Endothelial cell of umbilical vein (primary cell): Measurements from ENCODE around the gene TKT. TPM values are rescaled to one million over a fixed set of nuclear protein-coding genes. Genes with fewer than 3 reads are reported as not detected.

Source experiments
- BruUV-seq: library from RNA; stranded (reverse); fragments of 400-500 nt; replicated peaks from 2 replicates; lab custom pipeline; 2021; lab: Mats Ljungman, UMichigan
- CTCF ChIA-PET: fragments of 300-600, 350-600 bp; sonication (Branson Sonifier 250); formaldehyde crosslinking; loops from one replicate; lab custom pipeline; 2021; ENCODE audit warnings: antibody characterized with exemption, inconsistent platforms; lab: Charles Lee
- POLR2A ChIA-PET: fragments of 300-600, 350-600 bp; sonication (Branson Sonifier 250); formaldehyde crosslinking; loops from one replicate; lab custom pipeline; 2021; ENCODE audit warnings: antibody characterized with exemption, inconsistent platforms; lab: Charles Lee
- DNase-seq: peaks from one replicate; pipeline ENCODE4 v3.0.0-alpha.2; 2011; ENCODE audit warnings: low read depth, low spot score
- FAIRE-seq: peaks from 2 replicates; lab custom pipeline; 2011; peaks lifted over from hg19 to GRCh38; lab: Jason Lieb, UNC
- H2AFZ ChIP-seq: 2 replicates; pipeline ENCODE4 v1.6.0; 2012; ENCODE audit warnings: low read depth, low read length, control low read depth, inconsistent platforms
- H3K27ac ChIP-seq: 2 replicates; pipeline ENCODE4 v1.5.1; 2011; ENCODE audit warnings: low read depth, mild to moderate bottlenecking, control low read depth, low read length, moderate library complexity; ENCODE audit not compliant: insufficient read depth
- H3K27me3 ChIP-seq, 2 experiments: 2 replicates each; pipeline versions ENCODE4 v1.6.0 to v1.6.1; 2011; ENCODE audit warnings: low read length in 2 of 2, mixed read lengths in 1 of 2; ENCODE audit not compliant: control insufficient read depth in 2 of 2, insufficient read depth in 2 of 2
- H3K36me3 ChIP-seq, 2 experiments: 2 replicates in 1 of 2; 3 replicates in 1 of 2; pipeline ENCODE4 v1.5.1; 2011; ENCODE audit warnings: low read length in 2 of 2, mild to moderate bottlenecking in 1 of 2, moderate library complexity in 1 of 2; ENCODE audit not compliant: control insufficient read depth in 2 of 2, insufficient read depth in 2 of 2; ENCODE audit errors: extremely low read depth in 1 of 2
- H3K4me1 ChIP-seq: 3 replicates; pipeline ENCODE4 v1.5.1; 2011; ENCODE audit warnings: mild to moderate bottlenecking, low read length; ENCODE audit not compliant: control insufficient read depth, insufficient read depth; ENCODE audit errors: extremely low read depth
- H3K4me2 ChIP-seq: 2 replicates; pipeline ENCODE4 v1.6.1; 2011; ENCODE audit warnings: low read length, control low read depth, mixed read lengths; ENCODE audit not compliant: insufficient read depth
- H3K4me3 ChIP-seq, 3 experiments: fragments of 200-600 bp in 1 of 3; sonication (generic), shearing (Covaris generic) in 1 of 3; replicated peaks in 1 of 3; 2 replicates each; pipeline ENCODE4 v1.5.1; 2011 to 2016; ENCODE audit warnings: control low read depth in 3 of 3, low read length in 3 of 3, mild to moderate bottlenecking in 2 of 3, inconsistent platforms in 1 of 3, low read depth in 1 of 3, moderate library complexity in 1 of 3; ENCODE audit not compliant: insufficient read depth in 1 of 3
- H3K79me2 ChIP-seq: 2 replicates; pipeline ENCODE4 v1.6.0; 2012; ENCODE audit warnings: low read length, inconsistent platforms; ENCODE audit not compliant: control insufficient read depth, insufficient read depth
- H3K9ac ChIP-seq: replicated peaks from 2 replicates; pipeline ENCODE3; 2011; ENCODE audit warnings: low read length, control low read depth; ENCODE audit not compliant: insufficient read depth; ENCODE audit errors: extremely low read depth
- H3K9me1 ChIP-seq: replicated peaks from 3 replicates; pipeline ENCODE4 v1.6.0; 2011; ENCODE audit warnings: mild to moderate bottlenecking, low read length; ENCODE audit not compliant: control insufficient read depth, insufficient read depth; ENCODE audit errors: extremely low read depth
- H3K9me3 ChIP-seq: replicated peaks from 2 replicates; pipeline ENCODE4 v1.5.1; 2012; ENCODE audit warnings: low read length, inconsistent platforms; ENCODE audit not compliant: control insufficient read depth, insufficient read depth
- H4K20me1 ChIP-seq: replicated peaks from 2 replicates; pipeline ENCODE3; 2011; ENCODE audit warnings: mild to moderate bottlenecking, low read length; ENCODE audit not compliant: control insufficient read depth, insufficient read depth; ENCODE audit errors: extremely low read depth
- EZH2 ChIP-seq: IDR thresholded peaks from 2 replicates; pipeline ENCODE4 v1.6.1; 2012; ENCODE audit warnings: borderline replicate concordance, low read depth, mild to moderate bottlenecking, moderate library complexity, low read length, inconsistent platforms; ENCODE audit not compliant: severe bottlenecking
- FOS ChIP-seq: IDR thresholded peaks from 2 replicates; pipeline ENCODE4 v1.6.1; 2011; ENCODE audit warnings: mild to moderate bottlenecking, low read length, moderate library complexity, borderline replicate concordance; ENCODE audit not compliant: insufficient read depth
- GATA2 ChIP-seq: IDR thresholded peaks from 2 replicates; pipeline ENCODE4 v1.7.0; 2011; ENCODE audit warnings: low read depth, mild to moderate bottlenecking, moderate library complexity, mixed read lengths, low read length; ENCODE audit not compliant: insufficient read length, insufficient read depth
- JUN ChIP-seq: IDR thresholded peaks from 2 replicates; pipeline ENCODE4 v1.6.1; 2011; ENCODE audit warnings: borderline replicate concordance, low read depth; ENCODE audit not compliant: insufficient read length, insufficient read depth
- MYC ChIP-seq: IDR thresholded peaks from one replicate; pipeline ENCODE4 v1.6.1; 2011; ENCODE audit warnings: mild to moderate bottlenecking, low read depth, low read length
- POLR2A ChIP-seq: IDR thresholded peaks from 2 replicates; pipeline ENCODE4 v1.6.1; 2012; ENCODE audit warnings: low read depth, mild to moderate bottlenecking, control low read depth, low read length
- POLR2AphosphoS5 ChIP-seq: IDR thresholded peaks from 2 replicates; pipeline ENCODE4 v1.6.1; 2012; ENCODE audit warnings: low read depth, mild to moderate bottlenecking, control low read depth, low read length, moderate library complexity; ENCODE audit not compliant: insufficient read depth
- dilution Hi-C: fragments of 300-500 bp; cut with MboI; formaldehyde crosslinking; loops from one replicate; pipeline ENCODE4 v1.15.0; 2019; ENCODE audit warnings: low sequenced_read_pairs; ENCODE audit not compliant: extremely low pct_ligation_motif_present
- intact Hi-C: fragments of 100-400 bp; cut with micrococcal nuclease; formaldehyde crosslinking; loops from one replicate; pipeline ENCODE4 v1.10.0; 2022
- polyA plus RNA-seq, 4 experiments: library from polyadenylated mRNA; depleted of rRNA in 3 of 4; stranded (reverse) in 3 of 4; unstranded in 1 of 4; fragments of >200 nt; gene quantifications; 2 replicates each; pipeline versions ENCODE4 v1.2.1 to v1.2.3, GENCODE V29; 2011 to 2012; ENCODE audit warnings: missing spikeins in 1 of 4
- total RNA-seq: library from RNA; stranded (reverse); gene quantifications from 2 replicates; pipeline ENCODE4 v1.2.3, GENCODE V29; 2021
- TF ChIP-seq, protein P1 (sequence below), 2 donors: IDR thresholded peaks; 1 replicate in 1 of 2; 2 replicates in 1 of 2; pipeline ENCODE4 v1.5.1; 2011; ENCODE audit warnings: low read length in 2 of 2, mild to moderate bottlenecking in 2 of 2, moderate library complexity in 2 of 2, control low read depth in 1 of 2, inconsistent platforms in 1 of 2, low read depth in 1 of 2; ENCODE audit not compliant: insufficient read depth in 1 of 2; ENCODE audit errors: extremely low read depth in 1 of 2
- TF ChIP-seq, protein P2 (sequence below): IDR thresholded peaks from 2 replicates; pipeline ENCODE4 v1.6.1; 2011; ENCODE audit not compliant: insufficient read depth, insufficient read length

TKT gene
- total and polyA plus RNA-seq, 2 donors (not counting 3 experiments of a cell fraction or from before 2014, with no cell fraction given): 287 to 586 TPM

DNA sequence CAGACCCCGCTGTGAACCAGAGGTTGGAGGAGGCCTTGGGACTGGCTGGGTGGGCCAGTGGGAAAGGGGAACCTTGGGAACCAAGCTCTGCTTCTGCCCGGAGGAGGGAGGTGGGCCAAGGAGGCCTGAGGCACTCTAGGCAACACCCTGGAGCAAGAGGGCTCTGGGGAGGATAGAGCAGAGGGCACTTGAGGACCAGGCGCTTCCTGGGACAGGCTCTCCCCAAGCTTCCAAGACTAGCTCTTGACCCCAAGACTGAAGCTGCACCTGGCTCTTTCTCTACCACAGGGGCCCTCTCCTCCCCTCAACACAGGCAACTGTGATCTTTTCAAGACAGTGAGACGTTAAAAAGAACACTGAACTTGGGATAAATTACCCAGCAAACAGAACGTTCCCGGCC is 20.3 kb downstream of the TKT start:
- TF ChIP-seq POLR2A (no peak), POLR2AphosphoS5 (no peak), GATA2 (no peak), JUN (no peak), EZH2 (no peak), FOS (no peak), MYC (no peak)
- TF ChIP-seq, protein P1, sequence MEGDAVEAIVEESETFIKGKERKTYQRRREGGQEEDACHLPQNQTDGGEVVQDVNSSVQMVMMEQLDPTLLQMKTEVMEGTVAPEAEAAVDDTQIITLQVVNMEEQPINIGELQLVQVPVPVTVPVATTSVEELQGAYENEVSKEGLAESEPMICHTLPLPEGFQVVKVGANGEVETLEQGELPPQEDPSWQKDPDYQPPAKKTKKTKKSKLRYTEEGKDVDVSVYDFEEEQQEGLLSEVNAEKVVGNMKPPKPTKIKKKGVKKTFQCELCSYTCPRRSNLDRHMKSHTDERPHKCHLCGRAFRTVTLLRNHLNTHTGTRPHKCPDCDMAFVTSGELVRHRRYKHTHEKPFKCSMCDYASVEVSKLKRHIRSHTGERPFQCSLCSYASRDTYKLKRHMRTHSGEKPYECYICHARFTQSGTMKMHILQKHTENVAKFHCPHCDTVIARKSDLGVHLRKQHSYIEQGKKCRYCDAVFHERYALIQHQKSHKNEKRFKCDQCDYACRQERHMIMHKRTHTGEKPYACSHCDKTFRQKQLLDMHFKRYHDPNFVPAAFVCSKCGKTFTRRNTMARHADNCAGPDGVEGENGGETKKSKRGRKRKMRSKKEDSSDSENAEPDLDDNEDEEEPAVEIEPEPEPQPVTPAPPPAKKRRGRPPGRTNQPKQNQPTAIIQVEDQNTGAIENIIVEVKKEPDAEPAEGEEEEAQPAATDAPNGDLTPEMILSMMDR (IDR thresholded peaks at IDR 0.05; ENCODE audit: extremely low read depth in 1 of 2, insufficient read depth in 1 of 2, low read depth in 1 of 2, low read length in 2 of 2): no peak
- TF ChIP-seq, protein P2, sequence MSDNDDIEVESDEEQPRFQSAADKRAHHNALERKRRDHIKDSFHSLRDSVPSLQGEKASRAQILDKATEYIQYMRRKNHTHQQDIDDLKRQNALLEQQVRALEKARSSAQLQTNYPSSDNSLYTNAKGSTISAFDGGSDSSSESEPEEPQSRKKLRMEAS: no peak
- Histone ChIP-seq H3K4me3 (no peak overlapping the region), H4K20me1 (no peaks in the 10 kb centered on the region), H3K9me1 (no peaks in the 10 kb centered on the region), H3K79me2 (peaks cover 52% of the 10 kb centered on the region), H3K9me3 (no peaks in the 10 kb centered on the region), H3K27me3 (no peaks in the 10 kb centered on the region), H3K9ac (no peak overlapping the region), H3K27ac (peak overlapping the region; percentile 88), H3K36me3 (peaks cover 36 to 49% of the 10 kb centered on the region in 2 experiments), H3K4me1 (peaks cover 39% of the 10 kb centered on the region), H3K4me2 (no peak overlapping the region), H2AFZ (no peak overlapping the region)
- dilution Hi-C loops: no loop called here
- CTCF ChIA-PET: no interaction called here
- POLR2A ChIA-PET: no interaction called here
- no TSS peak for BruUV-seq
- intact Hi-C loops: no loop called here
- FAIRE-seq (no peak), DNase-seq (no peak)
